HPDE6-E6E7 (cell line): ENCODE data around the gene ZNF497.

Source experiments
- DNase-seq: peaks from one replicate; pipeline ENCODE4 v3.0.0; 2011; ENCODE audit warnings: missing footprints; ENCODE audit errors: extremely low spot score

Gene ZNF497

DNA sequence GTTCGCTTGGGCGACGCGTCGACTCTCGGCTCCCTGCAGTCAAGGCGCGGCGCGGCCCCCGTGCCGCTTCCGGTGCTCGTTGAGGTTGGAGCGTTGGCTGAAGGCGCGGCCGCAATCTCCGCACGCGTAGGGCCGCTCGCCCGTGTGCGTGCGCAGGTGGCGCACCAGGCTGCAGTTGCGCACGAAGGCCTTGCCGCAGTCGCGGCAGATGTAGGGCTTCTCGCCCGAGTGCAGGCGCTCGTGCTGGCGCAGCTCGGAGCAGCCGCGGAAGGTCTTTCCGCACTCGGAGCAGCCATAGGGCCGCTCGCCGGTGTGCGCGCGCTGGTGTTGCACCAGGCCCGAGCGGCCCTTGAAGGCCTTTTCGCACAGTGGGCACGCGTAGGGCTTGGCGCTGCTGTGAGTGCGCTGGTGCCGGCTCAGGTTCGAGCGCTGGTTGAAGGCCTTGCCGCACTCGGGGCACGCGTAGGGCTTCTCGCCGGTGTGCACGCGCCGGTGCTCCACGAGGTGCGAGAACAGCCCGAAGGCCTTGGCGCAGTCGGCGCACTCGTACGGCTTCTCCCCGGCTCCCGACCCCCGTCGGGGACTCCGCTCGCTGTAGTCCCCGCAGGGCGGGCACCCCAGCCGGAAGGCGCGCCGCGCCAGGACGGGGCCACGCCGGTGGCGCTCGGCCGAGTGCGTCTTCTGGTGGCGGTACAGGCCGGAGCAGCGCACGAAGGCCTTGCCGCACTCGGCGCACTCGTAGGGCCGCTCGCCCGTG lies 5.3 kb upstream of the ZNF497 start:
- no peak for DNase-seq

GRCh38 chr19:58366585-58367430 lies 4.3 kb upstream of the ZNF497 start:
- DNase-seq = no peak

- DNase-seq = no peak
These were observed 1.6 kb upstream of the ZNF497 start for GRCh38 chr19:58364146-58364545.

DNA sequence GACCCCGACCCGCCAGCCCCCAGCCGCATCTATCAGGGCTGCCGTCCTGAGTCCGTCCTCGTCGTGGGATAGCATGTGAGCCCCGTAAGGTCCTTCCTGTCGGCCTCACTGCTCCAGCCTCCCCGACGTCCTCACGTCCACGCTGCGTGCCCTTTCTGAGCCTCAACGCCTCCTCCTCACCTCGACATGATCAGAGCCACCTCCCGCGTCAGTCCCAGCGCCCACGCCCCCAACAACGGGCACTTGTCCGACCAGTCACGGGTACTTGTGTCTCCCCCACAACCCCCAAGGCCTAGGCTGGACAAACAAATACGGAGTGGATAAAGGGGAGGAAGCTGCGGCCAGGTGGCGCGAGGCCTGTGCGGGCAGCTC lies 665 bp downstream of the ZNF497 start:
- DNase-seq = no peak

- DNase-seq = no peak
These were observed 4.9 kb downstream of the ZNF497 start for GRCh38 chr19:58357481-58358145.

DNA sequence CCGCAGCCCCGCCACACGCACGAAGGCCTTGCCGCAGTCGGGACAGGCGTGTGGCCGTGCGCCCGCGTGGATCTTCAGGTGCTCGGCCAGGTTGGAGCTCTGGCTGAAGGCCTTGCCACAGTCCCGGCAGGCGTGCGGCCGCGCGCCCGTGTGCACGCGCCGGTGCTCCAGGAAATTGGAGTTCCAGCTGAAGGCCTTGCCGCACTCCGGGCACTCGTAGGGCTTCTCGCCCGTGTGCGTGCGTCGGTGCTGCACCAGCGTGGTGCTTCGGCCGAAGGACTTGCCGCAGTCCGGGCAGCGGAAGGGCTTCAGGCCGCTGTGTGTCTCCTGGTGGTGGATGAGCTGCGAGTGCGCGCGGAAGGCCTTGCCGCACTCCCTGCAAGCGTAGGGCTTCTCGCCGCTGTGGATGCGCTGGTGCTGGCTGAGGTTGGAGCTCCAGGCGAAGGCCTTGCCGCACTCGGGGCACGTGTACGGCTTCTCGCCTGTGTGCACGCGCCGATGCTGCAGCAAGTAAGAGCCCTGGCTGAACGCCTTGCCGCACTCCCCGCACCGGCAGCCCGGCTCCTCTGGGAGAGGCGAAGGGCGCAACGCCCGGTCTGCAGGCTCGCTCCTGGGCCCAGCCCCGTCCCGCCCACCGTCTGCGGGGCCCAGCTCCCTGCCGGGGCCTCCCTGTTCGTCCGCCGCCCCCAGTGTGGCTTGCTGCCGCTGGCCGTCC lies 5.6 kb downstream of the ZNF497 start:
- DNase-seq = no peak

- no peak for DNase-seq
These were observed 6.4 kb downstream of the ZNF497 start for GRCh38 chr19:58355908-58356765.

DNA sequence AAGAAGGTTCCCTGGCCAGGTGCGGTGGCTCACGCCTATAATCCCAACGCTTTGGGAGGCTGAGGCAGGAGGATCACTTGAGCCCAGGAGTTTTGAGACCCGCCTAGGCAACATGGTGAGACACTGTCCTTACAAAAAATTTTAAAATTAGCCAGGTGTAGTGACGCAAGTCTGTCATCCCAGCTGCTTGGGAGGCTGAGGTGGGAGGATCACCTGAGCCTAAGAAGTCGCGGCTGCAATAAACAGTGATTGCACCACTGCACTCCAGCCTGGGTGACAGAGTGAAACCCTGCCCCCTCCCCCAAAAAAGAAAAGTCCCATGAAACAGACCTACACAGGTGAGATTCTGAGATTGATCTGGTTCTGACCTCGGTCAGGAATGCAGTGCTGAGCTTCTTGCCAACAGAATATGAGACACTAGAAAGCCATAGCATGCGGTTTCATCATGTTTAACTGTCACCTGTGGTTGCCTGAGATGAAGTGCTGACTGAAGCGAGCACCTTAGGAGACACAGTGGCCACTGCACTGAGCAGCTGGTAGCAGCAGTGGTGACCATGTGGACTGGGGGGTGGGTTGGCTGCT lies 7.2 kb downstream of the ZNF497 start:
- DNase-seq = no peak

DNA sequence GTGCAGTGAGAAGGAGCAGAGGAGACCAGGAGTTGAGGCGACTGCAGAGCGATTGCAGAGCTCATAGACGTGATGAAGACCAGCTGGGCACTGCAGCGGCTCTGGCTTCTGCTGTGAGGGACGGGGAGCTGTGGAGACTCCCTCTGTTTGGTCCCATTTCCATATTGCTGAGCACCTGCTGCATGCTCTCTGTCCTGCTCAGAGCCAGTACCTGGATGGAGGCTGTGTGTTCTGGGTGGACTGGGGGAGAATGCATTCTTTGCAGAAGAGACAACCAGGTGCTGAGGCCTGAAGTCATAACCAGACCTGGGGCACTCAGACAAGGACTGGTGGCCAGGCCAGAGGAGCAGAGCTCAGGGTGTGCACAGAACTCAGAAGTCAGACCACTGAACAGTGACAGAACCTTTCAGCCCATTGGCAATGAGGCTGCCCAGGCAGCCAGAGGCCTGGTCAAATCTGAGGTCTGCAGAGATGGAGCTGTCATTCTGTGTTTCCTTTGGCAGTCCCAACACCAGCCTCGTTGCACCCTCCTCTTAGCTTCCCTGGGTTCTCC lies 8.0 kb downstream of the ZNF497 start:
- DNase-seq = no peak

DNA sequence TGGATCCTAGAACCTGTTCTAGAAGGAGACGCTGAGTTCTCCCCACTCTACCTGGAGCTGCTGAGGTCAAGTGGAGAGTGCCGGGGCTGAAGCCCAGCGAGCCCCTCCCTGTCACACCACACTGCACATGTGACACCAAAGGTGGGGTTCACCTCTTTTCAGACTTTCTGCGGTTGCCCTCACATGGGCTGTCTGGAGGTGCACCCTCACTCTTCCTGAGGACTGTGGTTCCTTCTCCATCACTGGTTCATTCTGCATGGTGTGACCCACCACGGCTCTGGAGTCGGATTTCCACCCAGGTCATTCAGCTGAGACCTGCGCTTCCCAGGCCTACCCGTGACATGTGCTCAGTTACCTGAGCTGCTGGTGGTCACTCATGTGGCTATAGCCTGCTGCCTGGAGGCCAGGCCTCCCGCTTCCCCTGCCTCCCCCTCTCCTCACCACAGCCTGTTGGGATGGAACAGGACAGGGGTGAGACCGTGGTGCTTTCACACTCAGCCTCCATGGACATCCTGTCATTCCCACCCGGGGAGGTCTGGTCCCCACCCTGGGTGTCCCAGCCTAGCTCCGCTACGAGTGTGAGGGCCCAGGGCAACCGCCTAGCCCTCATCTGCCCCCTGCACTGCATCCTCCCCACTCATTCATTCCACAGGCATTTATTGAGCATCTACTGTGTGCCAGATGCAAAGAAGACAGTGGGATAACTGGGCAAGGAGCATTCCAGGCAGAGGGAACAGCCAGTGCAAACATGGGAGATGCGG lies 8.7 kb downstream of the ZNF497 start:
- no peak for DNase-seq

DNA sequence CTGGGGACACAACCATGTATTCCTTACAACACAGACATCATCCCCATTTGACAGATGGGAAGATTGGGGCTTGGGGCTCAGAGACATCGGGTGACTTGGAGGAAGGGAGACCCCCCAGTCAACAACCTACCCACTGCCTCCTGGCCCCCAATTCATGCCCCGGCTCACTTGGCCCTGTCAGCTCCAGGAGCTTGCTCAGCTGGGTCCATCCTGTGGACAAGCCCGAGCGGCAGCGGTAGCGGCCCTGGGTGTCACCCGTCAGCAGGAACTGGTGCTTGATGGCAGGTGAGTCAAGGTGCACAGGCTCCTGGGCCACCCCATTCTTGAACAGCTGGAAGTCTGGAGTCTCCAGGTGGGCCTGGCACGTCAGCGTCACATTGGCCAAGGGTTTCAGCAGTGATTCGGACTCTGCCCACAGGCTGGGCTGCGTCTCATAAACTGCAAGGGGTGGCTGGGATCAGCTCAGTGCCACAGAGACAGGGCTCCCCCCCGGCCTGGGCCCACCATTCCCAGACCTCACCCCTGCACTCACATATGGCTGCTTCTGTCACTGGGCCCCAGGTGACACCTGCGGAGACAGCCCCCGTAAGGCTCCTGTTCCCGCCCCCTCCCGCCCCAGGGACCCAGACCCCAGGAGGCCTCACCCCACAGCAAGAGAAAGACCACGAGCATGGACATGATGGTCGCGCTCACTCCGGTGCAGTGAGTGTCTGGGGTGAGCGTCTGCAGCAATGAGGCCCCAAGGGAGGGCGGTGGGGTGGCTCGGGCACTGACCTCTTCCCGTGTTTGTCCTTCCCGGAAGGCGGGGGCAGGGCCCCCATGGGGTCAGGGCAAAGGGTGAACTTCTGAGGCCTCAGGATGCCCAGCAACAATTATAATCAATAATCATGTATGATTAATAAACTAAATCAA lies 9.5 kb downstream of the ZNF497 start, which contains the start of gene A1BG:
Gene A1BG, minus strand, starts transcription at position 733 of the 912 bp plus-strand sequence. Its CDS starts 55 bp downstream, at position 678.
- DNase-seq = no peak

DNA sequence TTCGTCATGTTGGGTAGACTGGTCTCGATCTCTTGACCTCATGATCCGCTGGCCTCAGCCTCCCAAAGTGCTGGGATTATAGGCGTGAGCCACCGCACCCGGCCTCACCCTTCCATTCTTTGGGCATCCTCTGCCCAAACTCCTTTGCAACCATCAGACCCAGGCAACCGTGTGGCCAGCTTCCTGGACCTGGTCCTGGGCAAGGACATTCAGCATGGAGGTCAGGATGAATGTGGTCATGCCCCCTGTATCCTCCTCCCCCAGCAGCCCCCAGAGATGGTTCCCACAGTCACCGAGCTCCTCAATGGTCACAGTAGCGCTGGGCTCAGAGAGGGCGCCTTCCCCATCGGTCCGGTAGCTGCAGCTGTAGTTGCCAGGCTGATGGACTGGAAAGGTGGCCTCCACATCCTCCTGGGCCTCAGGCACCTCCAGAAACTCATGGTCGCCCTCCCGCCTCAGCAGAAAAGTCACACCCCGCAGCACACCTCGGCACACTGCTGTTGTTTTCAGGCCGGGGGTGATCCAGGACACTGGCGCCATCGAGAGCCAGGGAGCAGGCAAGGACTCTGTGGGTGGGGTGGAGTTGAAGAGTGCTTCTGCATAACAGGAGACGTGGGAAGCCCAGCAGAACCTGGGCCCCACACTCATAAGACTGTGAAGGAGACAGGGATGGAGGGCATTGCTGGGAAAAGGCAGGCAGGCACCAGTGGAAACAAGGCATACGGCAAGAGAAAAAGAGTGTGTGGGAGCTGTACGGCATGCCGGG lies 10.4 kb downstream of the ZNF497 start:
- no peak for DNase-seq

- DNase-seq = no peak
These were observed 11.0 kb downstream of the ZNF497 start for GRCh38 chr19:58351558-58351878.

DNA sequence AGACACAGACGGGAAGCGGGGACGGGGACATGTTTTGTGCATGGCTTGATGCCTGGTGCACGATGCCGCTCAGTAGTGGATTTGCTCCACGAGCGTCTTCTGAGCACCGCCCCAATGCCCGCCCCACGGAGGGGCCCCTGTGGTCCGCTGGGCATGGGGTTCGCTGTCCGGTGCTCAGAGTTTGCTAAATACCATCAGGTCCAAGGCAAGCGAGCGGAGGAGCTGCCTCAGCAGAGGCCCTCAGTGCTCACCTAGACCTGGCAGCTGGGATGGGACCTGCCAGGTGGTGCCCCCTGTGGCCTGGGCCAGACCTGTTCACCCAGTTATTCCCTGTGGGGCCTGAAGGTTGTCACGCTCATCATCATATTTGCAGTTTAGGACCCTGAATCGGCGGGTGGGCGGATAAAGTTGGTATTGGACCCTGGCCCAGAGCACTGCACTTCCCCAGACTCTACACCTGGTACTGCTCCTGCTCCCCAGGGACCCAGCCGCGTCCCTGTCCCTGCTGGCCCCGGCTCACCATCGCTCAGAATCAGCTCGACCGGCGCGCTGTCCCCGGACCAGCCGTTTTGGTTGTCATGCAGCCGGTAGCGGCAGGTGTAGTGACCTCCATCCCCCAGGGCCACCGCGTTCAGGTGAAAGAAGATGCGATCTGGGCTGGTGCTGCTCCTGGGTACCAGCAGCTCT lies 11.5 kb downstream of the ZNF497 start:
- no peak for DNase-seq

DNA sequence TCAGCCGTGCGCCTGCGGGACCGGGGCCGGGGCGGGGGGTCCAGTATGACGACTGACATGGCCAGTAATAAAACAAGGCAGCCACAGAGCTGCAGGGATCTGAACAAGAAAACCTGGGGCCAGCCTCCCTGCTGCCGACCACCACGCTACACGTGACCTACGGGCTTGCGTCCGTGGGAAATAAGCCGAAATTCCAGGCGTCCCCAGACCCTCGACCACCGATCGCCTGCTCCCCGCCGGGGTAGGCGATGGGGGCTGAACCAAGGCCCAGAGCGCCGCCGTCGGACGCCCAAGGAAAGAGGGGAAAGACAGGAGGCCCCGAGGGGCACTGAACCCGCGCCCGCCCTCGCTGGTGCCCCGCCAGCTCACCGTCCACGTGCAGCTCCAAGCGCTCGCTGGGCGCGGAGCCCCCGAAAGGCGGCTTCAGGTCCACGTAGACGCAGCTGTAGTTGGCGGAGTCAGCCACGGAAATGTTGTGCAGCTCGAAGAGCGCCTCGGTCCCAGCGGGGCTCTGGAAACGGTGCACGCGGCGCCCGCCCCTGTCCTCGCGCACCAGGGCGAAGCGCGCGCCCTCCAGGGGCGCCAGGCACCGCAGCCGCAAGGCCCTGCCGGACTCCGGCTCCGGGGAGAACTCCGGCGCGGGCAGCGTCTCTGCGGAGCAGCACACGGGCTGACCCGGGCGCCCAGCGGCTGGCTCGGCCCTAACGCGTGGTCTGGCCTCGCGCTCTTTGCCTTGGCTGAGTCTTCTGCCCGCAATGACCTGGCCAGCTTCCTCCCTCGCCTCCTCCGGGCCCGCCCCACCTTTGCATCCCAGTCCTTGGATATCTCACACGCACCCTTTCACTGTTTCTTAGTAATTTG lies 12.3 kb downstream of the ZNF497 start:
- DNase-seq = no peak

GRCh38 chr19:58349590-58349989 lies 13.0 kb downstream of the ZNF497 start:
- no peak for DNase-seq
